Esophagus mucosa (tissue), 1 donor: ENCODE results near the gene LGALS3. TPM values are rescaled to one million over a fixed set of nuclear protein-coding genes. Genes with fewer than 3 reads are reported as not detected.

ENCODE experiments used
- ATAC-seq: fragments of 200-7000 bp; cut with Tn5 transposase; one replicate; pipeline ENCODE4 v1.9.1; 2020
- total RNA-seq: library from RNA; stranded (reverse); gene quantifications from one replicate; pipeline ENCODE4 v1.2.4, GENCODE V29; 2023
- donor health status: DM: yes; HTN: yes; CAD: no.

The LGALS3 gene
- total RNA-seq, 1 donor from 2014 or later: 211 TPM

- no peak for ATAC-seq
Observed at GRCh38 chr14:55115460-55115859, 13.6 kb upstream of the LGALS3 start.

GRCh38 chr14:55115861-55116245, 13.2 kb upstream of the LGALS3 start:
- ATAC-seq: no peak

GRCh38 chr14:55116246-55117030, 12.6 kb upstream of the LGALS3 start:
- ATAC-seq: no peak

DNA sequence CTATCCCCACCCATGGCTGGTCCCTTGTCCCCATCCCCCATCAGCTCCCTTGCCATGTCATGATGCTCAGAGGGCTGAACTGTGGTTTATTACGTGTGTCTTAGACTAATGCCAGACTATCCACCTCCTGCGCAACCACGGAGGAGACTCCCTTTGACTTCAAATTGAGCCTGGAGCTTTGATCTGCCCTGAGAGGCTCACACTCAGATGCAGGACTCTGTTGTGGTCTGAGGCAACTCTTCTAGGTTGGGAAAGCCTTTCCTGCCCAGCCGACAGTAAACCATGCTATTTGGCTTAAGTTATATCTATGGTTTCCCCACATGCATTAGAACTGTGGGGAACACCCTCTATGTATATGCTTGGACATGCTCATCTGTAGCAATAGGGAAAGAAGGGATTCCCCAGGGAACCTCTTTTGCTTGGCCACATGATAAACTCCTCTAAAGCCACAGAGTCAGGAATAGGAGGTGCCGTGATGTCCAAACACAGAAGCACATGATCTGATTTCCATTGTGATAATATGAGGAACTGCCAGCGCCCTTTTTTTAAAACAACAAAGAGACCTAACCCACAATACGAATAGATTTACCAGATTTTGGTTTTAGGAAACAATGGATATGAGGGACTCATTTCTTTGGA, 11.1 kb upstream of the LGALS3 start:
- ATAC-seq: peak; percentile 70

DNA sequence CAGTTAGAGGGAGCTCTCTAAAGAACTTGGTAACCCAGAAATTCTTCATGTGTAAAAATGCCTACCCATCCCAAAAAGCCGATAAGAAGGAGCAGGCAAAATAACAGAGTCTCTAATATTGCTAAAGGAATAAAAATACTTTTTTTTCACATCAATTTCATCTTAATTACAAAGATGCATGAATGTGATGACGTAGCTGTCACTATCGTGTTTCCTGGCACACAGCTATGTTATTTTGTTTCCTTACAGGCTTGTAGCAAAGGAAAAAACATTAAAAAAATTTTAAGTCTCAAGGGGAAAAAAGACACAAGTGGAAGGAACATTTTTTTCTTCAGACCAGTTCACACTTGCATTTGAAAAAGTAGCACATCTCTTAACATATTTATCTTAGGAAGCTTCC, 10.3 kb upstream of the LGALS3 start:
- no peak for ATAC-seq

DNA sequence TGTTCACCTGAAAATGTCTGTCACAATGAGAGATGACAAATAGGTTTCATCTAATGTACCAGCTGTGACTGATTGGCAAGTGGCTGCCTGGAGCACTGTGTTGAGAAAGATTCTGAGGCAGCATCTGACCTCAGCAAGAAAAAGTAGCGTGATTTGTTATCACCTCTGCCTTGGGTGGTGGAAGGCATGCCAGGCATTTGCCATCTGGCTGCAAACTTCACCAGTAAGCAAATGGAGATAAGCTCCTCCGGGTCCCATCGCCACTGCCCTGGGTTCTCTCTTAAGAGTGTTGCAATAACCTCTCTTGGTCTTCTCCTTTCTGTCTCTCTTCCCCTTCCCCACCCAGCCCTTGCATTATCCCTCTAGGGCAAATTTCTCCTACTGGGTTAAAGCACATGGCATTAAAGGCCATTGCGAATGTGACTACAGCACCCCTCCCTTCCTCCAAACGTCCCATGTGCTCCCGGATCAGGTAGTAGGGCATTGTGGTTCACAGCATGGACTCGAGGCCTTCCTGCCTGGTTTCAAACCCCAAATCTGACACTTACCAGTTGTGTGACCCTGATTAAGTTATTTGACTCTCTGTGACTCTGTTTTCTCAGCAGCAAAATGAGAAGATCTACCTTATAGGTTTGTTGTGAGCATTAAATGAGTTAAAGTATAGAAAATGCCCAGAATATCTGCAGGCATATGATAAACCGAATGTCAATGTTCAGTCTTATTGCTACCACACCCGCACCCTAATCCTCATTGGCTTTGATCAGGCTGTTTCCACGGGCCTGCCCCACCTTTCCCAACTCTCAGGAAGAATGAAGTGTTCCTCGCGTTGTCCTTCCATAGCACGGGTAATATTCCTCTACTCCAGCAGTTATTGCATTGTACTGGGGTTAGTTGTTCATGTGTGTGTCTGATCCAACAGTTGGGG, 8.2 kb upstream of the LGALS3 start:
- ATAC-seq: no peak

DNA sequence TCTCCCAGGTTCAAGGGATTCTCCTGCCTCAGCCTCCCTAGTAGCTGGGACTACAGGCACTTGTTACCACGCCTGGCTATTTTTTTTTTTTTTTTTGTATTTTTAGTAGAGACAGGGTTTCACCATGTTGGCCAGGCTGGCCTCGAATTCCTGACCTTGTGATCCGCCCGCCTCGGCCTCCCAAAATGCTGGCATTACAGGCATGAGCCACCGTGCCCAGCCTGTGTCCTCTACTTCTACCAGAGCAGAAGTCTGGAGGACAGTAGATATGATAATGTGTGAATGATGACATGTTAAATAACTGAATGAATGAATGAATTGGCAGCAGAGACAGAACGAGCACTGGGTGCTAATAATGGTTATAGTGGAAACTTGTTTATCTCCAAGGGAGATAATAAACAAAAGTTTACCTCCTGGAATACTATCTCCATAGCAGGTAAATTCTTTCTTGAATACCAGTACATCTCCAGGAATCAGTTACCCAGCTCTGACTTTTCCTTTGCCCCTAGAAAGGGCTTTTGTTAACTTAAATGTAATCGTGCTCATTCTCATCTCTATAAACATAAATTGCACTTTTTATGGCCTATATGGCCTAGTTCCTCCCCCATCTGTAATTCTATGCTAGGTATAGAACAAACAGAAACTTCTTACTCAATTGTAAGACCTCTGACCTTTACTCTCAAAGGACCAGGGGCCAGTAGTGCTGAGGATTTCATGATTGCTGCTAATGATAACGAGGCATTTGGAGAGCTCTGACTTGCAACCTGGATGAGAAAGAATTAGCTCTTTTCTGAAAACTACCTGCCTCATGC, 7.2 kb upstream of the LGALS3 start:
- no peak for ATAC-seq

DNA sequence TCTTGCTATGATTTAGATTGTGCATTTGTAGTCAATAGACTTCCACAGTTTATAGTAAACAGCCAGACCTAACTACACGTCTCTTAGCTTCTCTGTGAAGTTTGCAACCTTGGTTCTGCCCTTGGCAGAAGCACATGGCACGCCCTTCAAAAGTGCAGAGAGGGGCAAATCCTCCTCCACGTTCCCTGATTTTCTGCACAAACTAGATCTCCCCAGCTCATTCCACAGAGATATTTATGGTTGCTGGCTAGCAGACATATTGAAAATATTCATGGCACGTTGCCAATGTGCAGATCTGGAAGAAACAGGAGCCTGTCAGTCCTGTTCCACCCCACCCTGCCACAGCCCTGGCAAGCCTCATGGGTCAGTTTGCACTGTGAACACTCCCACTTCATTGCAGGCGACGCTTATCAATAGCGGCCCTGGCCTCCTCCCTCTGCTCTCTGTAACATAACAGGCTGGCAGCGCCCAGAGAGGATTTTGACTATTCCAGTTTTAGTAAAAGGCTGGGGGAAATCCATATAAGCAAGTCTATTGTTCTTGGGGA, 6.5 kb upstream of the LGALS3 start:
- ATAC-seq: peak; percentile 78

DNA sequence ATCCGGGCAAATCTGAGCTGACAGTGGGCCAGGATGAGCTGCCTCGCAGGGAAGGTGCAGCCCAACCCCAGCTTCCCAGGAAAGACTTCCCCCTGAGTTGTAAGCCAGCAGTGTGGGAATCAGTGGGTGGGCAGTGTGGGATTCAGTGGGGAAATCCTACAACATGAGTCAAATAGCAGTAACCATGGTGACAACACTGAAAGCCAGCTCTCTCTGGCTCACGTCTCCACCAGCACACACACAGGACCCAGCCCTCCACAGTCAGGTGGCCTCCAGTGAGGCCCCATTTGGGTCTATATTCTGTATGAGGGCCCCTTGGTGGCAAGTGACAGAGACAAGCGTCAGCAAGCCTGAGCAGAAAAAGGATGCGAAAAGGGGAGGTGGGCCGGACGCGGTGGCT, 6.0 kb upstream of the LGALS3 start:
- ATAC-seq: peak; percentile 18

DNA sequence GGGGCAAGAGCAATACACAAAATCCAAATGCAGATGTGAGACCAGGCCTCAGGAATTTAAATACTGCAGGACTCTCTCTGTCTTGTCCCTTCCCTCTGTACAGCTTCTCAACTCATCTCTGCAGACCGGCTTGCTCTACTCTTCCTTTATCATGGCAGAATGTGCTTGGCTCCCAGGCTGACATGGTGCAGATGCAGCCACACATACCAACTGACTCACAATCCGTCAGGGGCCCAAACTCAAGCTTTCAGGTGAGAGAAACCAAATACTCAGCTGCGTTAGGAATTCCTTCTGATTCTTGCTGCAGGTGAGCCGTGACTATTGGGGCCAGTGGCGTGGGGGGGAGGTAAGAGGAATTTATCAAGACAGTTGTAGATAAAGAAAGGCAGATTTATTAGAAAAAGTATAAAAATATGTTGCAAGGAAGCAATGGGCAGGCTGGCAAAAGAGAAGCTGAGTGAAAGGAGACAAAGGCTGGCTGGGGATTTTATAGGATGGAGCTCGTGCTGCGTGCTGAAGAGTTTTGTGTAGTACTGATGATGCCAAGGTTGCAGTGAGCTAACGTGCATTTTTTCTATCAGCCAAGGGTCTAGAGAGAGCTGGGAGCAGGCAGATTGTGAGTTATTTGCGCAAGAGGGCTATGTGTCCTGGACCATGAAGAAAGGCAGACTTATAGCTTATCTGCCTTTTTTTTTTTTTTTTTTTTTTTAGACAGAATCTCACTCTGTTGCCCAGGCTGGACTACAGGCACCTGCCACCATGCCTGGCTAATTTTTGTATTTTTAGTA, 5.0 kb upstream of the LGALS3 start:
- no peak for ATAC-seq

DNA sequence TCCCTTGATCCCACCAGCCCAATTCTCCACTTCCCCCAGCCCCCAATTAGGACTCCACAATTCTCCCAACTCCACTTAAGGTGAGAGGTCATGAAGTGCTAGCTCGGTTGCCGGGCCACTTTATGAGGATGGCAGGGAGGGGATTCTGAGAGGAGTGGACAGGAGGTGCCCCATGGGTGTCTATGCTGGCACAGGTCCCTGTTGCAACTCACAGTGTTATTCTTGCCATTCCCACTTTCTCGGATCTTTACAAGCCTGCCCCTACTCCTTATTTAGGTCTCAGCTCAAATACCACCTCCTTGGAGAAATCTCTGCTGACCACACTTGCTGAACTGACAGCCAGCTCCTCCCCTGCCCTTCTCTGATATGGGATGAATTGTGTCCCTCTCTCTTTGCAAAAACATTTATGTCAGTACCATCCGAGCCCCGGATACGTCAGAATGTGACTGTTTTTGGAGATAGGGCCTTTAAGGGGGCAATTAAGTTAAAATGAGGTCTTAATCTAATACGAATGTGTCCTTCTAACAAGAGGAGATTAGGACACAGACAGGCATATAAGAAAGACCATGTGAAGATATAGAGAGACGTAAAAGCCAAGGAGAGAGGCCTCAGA, 4.2 kb upstream of the LGALS3 start:
- no peak for ATAC-seq

- peak; percentile 75 for ATAC-seq
Observed at GRCh38 chr14:55125403-55125802, 3.6 kb upstream of the LGALS3 start.

GRCh38 chr14:55126034-55126433, 3.0 kb upstream of the LGALS3 start:
- no peak for ATAC-seq

- ATAC-seq: no peak
Observed at GRCh38 chr14:55126932-55127459, 2.1 kb upstream of the LGALS3 start.

GRCh38 chr14:55127460-55127951, 1.5 kb upstream of the LGALS3 start:
- no peak for ATAC-seq

DNA sequence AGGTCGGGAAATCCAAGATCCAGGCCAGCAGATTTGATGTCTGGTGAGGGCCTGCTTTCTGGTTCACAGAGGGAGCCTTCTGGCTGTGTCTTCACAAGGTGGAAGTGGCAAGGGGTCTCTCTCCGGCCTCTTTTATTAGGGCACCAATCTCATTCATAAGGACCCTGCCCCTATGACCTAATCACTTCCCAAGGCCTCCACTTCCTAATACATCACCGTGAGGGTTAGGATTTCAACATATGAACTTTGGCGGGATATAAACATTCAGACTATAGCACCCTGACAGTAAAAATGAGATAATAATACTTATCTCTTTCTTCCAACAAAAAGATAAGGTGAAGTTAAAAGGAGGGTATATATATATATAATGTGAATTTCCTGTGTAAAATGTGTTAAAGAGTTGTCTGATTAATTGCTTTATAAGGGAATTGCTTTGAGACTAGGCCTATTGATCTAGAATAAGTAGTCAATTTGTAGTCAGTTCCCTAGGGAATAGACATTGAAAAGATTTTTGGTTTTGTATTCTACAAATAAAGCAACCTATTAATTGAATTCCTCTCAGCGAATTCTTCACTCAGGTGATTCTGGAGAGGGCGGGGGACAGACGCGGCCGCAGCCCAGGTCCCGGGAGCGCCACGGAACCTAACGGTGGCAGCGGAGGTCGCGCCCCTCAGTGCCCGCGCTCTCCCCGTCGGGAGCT, 516 bp upstream of the LGALS3 start:
- ATAC-seq: no peak

DNA sequence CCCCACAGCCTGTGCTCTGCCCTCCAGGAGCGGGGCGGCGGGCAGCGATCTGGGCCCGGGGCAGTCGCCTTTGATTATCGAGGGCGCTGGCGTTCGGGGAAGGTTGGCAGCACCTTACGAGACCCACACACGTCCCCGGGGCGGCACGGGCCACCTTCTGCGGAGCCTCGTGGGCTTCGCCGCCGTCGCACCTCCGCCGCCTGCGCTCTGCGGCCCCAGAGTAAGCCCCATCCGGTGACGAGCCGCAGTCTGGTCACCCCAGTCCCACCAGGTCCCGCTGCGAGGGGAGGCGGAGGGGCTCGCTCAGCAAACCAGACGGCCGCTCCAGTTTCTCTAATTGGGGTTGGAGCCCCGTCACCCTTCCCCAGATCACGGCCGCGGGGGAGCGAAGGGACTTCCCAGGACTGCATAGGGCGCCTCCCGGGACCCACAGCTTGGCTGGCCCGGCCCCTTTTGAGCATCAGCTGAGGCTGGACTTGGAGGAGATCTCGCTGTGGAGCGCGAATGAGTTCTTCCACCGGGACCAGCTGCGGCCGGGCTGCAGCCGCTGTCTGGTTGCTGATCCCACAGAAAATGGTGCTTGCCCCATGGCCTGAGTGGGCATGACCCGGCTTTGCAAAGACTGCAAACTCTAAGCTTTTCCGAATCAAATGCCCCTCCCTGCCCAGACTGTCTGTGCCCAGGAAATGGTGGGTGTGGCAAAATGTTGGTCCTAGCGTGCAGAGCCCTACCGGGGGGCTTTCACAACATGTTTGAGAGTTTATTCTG, 560 bp downstream of the LGALS3 start:
- peak; percentile 56 for ATAC-seq

DNA sequence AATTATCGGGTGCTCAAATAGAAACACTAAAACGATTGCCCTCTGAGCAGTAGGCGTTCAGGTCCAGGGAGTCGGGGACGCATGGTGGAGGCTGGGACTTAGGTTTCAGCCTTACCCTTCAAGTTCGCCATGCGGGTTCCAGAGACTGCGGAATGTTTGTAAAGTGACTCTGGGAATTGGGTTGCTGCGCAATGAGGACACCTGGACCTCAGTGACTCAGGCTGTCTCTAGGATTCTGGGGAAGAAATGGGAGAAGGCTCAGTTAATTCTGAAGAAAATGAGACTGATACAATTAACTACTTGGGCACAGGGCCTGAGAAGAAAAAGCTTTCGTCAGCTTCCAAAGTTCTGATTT, 1.1 kb downstream of the LGALS3 start:
- no peak for ATAC-seq
